ENCODE measurements around the gene NLK.
"Not testable (repeated sequence)": the region's sequence is repeated elsewhere in the genome, so short reads cannot be mapped to it uniquely, and the experiment has no call there.

NLK gene

DNA sequence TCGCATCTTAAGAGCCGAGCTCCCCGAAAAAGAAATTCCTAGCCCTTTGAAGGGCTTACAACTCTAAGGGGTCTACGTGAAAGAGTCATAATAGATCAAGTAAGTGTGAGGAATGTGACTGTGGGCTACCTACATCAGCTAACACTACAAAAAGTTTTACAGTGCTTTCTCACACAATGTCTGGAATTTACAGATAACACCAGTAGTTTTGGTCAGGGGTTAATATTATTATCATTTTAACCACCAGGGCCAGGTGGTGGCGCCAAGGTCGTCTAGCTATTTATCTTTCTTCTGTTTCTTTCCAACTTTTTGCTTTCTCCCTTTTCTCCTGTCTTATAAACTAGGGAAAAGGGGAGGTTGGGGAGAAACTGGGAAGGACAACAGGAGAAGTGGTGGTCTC lies 188.1 kb downstream of the NLK start:
- not testable (repeated sequence) for DNase-seq (ENCODE audit: low read depth in 2 of 2)

- not testable (repeated sequence) for DNase-seq (ENCODE audit: low read depth in 2 of 2)
Measured at GRCh38 chr17:28231624-28232023, 189.1 kb downstream of the NLK start.

DNA sequence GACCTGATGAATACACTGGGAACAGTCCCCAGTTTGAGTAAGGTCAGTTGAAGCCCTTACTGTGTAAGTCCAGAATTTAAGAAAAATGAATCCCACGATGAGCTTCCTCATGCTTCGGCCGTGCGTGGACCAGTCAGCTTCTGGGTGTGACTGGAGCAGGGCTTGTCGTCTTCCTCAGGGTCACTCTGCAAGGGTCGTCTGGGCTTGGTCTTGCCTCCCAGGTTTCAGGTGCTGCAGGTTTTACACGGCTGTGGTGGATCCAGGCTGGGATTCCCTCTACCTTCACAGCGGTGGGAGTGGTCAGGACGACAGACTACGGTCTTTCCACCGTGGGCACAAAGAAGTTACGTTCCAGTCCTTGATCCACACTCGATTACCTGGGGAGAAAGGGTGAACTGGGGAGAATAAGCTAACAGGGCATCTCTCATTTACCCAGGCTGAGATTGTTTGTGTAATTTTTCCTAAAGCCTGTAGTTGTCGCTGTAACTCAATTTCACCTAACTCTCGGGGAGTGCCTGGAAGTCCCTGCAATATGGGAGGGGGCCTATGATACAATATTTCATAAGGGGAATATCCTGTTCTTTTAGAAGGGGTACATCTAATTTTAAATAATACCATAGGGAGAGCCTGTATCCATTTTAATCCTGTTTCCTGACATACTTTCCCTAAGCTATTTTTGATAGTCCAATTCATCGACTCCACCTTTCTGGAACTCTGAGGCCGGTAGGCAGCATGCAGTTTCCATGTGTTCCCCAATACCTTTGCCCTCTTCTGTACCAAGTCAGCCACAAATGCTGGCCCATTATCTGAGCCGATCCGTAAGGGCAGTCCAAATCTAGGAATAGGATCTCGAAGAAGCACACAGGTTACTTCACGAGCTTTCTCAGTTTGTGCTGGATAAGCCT lies 190.7 kb downstream of the NLK start:
- DNase-seq (ENCODE audit: low read depth in 2 of 2): not testable (repeated sequence)

DNA sequence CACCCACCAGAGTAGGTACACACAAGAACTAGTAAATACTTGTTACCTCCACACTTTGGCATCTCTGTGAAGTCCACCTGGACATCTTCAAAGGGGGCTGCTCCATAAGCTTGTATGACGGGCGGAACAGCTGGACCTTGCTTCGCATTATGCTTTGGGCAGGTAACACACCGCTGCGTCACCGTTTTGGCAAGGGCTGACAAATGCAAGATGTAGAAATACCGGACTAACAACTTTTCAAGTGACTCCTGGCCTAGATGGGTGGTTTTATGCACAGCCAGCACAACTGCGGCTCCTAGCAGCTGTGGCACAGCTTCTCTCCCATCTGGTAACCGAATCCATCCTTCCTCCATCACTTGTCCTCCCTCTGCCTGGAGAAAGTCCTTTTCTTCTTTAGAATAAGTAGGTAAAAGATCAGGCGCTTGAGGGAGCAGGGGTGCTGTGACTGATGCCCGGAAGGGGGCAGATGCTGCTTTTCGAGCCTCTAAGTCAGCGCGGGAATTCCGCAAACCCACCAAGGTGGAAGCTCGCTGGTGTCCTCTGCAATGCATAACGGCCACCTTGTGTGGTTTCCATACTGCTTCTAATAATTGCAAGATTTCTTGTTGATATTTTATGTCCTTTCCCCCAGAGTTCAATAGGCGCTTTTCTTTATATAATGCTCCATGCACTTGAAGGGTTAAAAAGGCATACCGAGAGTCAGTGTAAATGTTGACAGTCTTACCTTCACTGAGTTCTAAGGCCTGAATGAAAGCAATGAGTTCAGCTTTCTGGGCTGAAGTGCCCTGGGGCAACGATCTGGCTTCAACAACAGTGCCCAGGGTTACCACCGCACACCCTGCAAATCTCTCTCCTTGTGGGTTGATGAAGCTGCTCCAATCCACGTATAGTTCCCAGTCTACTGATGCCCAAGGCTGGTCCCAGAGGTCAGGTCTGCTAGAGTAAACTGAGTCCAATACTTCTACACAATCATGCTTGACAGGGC lies 191.7 kb downstream of the NLK start:
- DNase-seq (ENCODE audit: low read depth in 2 of 2): not testable (repeated sequence)

DNA sequence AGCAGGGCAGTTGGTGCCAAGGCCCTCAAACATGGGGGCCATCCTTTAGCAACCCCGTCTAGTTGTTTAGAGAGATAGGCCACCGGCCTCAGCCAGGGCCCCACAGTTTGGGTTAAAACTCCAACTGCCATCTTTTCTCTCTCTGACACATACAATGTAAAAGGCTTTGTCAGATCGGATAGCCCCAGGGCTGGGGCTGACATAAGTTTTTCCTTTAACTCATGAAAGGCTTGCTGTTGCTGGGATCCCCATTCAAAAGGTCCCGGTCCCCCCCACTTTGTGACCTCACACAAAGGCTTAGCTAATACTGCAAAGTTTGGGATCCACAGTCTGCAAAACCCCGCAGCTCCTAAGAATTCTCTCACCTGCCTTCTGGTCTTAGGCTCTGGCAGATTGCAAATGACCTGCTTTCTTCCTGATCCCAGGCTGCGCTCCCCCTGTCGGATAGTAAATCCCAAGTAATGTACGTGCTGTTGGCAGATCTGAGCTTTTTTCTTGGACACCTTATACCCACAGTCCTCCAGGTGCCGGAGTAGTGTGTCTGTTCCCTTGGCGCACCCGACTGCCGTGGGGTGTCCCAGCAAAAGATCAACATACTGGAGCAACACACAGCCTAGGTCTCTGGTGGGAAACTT lies 192.7 kb downstream of the NLK start:
- not testable (repeated sequence) for DNase-seq (ENCODE audit: low read depth in 2 of 2)

DNA sequence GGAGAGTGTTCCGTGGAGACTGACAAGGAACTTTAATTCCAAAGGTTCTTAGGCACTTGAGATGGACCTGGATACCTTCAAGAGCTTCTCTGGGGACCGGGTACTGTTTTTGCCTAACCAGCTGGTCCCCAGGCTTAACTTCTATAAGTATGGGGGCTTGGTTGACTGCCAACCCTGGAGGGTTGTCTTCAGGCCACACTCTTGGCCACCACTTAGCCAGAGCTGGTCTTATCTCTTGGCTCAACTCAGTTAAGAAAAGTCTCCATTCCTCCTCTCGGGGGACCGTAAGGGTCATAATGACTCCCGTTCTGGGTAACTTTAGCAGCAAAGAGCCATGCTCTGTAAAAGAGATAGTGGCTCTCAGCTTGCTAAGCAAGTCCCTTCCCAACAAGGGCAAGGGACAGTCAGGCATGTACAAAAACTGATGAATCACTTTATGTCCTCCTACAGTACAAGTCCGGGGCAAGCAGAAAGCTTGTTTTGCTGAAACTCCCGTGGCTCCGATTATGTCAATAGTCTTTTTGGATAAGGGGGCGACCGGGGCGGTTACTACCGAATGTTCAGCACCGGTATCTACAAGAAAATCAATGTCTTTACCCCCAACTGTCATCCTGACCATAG lies 193.7 kb downstream of the NLK start:
- DNase-seq (ENCODE audit: low read depth in 2 of 2): not testable (repeated sequence)

DNA sequence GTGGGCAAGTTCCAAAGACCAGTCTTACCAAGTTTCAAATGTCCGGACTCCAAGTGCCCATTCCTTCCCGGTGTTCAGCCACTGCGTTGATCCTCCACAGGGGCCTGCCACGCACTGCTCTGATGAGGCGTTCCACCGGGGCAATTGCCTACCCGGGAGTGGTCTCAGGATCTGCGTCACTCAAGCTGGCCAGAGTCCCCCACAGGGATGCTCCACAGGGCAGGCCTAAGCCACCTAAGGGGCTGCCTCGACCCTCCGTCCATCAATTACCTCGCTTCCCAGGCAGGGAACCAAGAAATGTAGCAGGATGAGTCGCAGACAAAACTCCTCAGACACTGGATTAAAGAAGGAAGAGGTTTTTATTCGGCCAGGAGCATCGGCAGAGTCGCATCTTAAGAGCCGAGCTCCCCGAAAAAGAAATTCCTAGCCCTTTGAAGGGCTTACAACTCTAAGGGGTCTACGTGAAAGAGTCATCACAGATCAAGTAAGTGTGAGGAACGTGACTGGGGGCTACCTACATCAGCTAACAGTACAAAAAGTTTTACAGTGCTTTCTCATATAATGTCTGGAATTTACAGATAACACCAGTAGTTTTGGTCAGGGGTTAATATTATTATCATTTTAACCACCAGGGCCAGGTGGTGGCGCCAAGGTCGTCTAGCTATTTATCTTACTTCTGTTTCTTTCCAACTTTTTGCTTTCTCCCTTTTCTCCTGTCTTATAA lies 196.2 kb downstream of the NLK start:
- DNase-seq (ENCODE audit: low read depth in 2 of 2): not testable (repeated sequence)

DNA sequence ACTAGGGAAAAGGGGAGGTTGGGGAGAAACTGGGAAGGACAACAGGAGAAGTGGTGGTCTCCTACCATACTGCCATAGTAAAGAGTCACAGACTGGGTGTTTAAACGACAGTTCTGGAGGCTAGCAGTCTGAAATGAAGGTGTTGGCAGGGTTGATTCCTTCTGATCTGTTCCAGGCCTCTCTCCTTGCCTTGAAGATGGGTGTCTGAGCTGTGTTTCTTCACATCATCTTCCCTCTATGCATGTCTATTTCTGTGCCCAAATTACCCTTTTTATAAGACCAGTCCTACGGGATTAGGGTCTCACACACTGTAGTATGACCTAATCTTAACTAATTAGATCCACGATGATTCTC lies 196.8 kb downstream of the NLK start:
- DNase-seq (ENCODE audit: low read depth in 2 of 2): no peak

DNA sequence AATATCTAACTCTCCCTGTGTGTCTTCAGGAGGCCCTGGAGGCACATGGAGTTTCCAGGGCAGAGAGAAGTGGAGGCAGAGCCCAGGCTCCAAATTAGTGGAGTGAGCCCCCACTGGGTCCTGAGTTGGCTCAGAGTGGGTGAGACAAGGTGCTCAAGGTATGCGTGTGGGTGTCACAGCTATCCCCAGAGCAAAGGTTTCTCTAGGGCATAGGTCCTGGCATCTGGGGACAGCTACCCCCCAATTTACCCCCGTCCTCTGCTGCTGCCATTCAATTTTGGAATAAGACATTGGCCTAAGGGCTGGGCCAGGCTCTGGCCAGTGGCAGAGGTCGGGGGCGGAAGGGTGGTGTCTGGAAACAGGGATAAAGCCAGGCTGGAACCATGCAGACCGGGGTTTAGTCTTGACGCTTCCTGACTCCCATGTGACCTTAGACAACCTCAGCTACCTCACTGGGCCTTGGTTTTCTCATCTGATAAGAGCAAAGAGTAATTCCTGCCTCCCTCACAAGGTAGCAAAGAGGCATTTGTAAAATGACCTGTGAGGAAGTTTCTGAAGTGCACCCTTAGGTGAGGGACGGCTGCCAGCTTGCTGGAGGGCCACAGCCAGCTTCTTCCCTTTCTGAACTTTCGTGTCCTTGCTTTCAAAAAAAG lies 198.3 kb downstream of the NLK start:
- DNase-seq (ENCODE audit: low read depth in 2 of 2): no peak

GRCh38 chr17:28242791-28243190 lies 200.3 kb downstream of the NLK start:
- no peak for DNase-seq (ENCODE audit: low read depth in 2 of 2)

DNA sequence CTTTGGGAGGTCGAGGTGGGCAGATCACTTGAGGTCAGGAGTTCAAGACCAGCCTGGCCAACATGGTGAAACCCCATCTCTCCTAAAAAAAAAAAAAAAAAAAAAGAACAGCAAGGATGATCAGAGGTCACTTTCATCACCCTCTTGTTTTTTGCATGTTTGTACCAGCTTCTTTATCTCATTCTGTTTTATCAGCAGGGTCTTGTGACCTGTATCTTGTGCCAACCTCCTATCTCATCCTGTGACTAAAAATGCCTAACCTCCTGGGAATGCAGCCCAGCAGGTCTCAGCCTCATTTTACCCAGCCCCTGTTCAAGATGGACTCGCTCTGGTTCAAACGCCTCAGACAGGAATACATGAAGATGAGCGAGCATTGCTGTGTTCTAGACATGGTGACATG lies 200.8 kb downstream of the NLK start:
- not testable (repeated sequence) for DNase-seq (ENCODE audit: low read depth in 2 of 2)

DNA sequence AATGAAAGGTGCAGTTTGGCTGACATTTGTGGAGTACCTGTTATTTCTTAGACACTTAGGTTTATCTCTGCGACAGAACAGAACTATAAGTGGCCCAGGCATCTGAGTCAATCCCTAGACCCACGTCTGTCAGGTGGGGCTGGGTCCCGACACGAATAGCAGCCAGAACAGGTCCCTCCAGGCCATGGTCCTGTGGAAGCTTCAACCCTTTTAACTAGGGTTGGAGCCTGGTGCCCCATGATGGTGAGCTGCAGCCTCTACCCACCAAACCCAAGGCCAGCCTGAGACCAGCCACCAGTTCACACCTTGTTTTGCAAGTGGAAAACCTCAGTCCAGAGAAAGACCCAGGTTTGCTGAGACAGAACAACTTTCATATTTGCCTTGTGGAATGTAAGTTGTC lies 202.0 kb downstream of the NLK start:
- no peak for DNase-seq (ENCODE audit: low read depth in 2 of 2)

Measured in stimulated activated CD8-positive, alpha-beta memory T cell treated with anti-CD3 and anti-CD28 coated beads, Interleukin-15, amount 100 ng/mL, for 48 hours (primary cell).